ENCODE measurements around the gene ETS1. TPM values are rescaled to one million over a fixed set of nuclear protein-coding genes. Genes with fewer than 3 reads are reported as not detected.

ETS1 gene
- total RNA-seq, 2 experiments from 2014 or later = 579 to 590 TPM

- H3K27me3 Mint-ChIP-seq = no peaks in the 10 kb centered on the region
- POLR2A ChIA-PET = interaction anchor here (0.5 to 11.0 kb wide), 13 partner anchors 18 to 259 kb away, joined by 3 to 102 read pairs (median 3); no protein-coding TSS in a partner anchor
- ATAC-seq (ENCODE audit: poor library complexity) = peak; percentile 25
- Histone ChIP-seq H3K27me3 (ENCODE audit: control insufficient read depth in 1 of 2, insufficient read depth in 2 of 2, low read length in 2 of 2) (no peaks in the 10 kb centered on the region), H3K9me3 (ENCODE audit: control insufficient read depth in 1 of 2, insufficient read depth in 1 of 2, low read length in 2 of 2) (no peaks in the 10 kb centered on the region), H3K4me3 (ENCODE audit: low read length) (peak overlapping the region; percentile 60), H3K36me3 (ENCODE audit: insufficient read depth, low read length) (no peaks in the 10 kb centered on the region), H3K4me1 (ENCODE audit: insufficient read depth, low read length) (peaks cover 71% of the 10 kb centered on the region), H3K27ac (ENCODE audit: low read depth in 1 of 2, low read length in 2 of 2) (peak overlapping the region; percentile 58)
- H3K9me3 Mint-ChIP-seq = no peaks in the 10 kb centered on the region
- H3K27ac Mint-ChIP-seq = peak overlapping the region; percentile 94
- TF ChIP-seq, protein P1, sequence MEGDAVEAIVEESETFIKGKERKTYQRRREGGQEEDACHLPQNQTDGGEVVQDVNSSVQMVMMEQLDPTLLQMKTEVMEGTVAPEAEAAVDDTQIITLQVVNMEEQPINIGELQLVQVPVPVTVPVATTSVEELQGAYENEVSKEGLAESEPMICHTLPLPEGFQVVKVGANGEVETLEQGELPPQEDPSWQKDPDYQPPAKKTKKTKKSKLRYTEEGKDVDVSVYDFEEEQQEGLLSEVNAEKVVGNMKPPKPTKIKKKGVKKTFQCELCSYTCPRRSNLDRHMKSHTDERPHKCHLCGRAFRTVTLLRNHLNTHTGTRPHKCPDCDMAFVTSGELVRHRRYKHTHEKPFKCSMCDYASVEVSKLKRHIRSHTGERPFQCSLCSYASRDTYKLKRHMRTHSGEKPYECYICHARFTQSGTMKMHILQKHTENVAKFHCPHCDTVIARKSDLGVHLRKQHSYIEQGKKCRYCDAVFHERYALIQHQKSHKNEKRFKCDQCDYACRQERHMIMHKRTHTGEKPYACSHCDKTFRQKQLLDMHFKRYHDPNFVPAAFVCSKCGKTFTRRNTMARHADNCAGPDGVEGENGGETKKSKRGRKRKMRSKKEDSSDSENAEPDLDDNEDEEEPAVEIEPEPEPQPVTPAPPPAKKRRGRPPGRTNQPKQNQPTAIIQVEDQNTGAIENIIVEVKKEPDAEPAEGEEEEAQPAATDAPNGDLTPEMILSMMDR (IDR thresholded peaks at IDR 0.05) = no peak
- no peaks in the 10 kb centered on the region for H3K36me3 Mint-ChIP-seq (ENCODE audit: low read depth)
- intact Hi-C loops (cut with DNase I, micrococcal nuclease) = no loop called here
- DNase-seq = peak in 6 of 14 experiments; percentile 24 to 56 (median 42)
- H3K4me1 Mint-ChIP-seq (ENCODE audit: low read depth) = peaks cover 94% of the 10 kb centered on the region
- peak overlapping the region; percentile 90 for H3K4me3 Mint-ChIP-seq
- CTCF ChIA-PET = interaction anchor here (1.2 kb wide), 1 partner anchor 22 kb away, joined by 4 read pairs; no protein-coding TSS in a partner anchor
Observed at GRCh38 chr11:128548649-128549255, 38.6 kb downstream of the ETS1 start.

DNA sequence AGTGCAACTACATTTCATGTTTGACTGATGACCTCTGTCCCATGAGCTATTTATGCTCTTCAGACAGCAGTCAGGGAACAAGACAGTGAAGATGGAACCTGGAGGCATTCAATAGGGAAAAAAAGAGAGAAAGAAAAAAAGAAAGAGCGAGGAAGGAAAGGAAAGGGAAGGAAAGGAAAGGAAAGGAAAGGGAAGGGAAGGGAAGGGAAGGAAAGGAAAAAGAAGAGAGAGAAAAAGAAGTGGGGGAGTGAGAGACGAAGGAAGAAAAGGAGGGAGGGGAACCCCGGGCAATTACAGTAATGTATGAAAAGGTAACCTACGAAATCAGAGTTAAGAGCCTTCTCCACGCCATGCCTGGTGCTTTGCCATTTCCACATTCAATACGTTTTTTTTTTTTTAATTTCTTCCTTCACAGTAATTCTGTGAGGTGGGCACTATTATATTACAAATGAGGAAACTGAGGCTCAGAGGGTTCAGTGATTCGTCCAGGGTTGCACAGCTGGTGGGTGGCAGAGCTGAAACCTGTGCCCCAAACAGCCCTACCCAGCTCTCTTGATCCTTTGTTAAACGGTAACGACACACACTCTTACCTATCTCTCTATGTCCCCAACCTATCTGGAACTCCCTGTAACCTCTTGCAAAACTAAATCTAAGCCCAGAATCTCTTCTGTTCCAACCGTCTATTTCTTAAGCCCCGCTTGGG lies 39.3 kb downstream of the ETS1 start:
- ATAC-seq (ENCODE audit: poor library complexity) = peak; percentile 32
- Histone ChIP-seq H3K27ac (ENCODE audit: low read depth in 1 of 2, low read length in 2 of 2) (peak overlapping the region; percentile 58), H3K9me3 (ENCODE audit: control insufficient read depth in 1 of 2, insufficient read depth in 1 of 2, low read length in 2 of 2) (no peaks in the 10 kb centered on the region), H3K27me3 (ENCODE audit: control insufficient read depth in 1 of 2, insufficient read depth in 2 of 2, low read length in 2 of 2) (no peaks in the 10 kb centered on the region), H3K36me3 (ENCODE audit: insufficient read depth, low read length) (no peaks in the 10 kb centered on the region), H3K4me3 (ENCODE audit: low read length) (peak overlapping the region; percentile 60), H3K4me1 (ENCODE audit: insufficient read depth, low read length) (peaks cover 66% of the 10 kb centered on the region)
- H3K27me3 Mint-ChIP-seq = no peaks in the 10 kb centered on the region
- H3K9me3 Mint-ChIP-seq = no peaks in the 10 kb centered on the region
- H3K4me3 Mint-ChIP-seq = peak overlapping the region; percentile 90
- DNase-seq = peak in 1 of 14 experiments; percentile 19
- POLR2A ChIA-PET = interaction anchor here (0.6 to 11.0 kb wide), 9 partner anchors 18 to 185 kb away, joined by 3 to 102 read pairs (median 7); no protein-coding TSS in a partner anchor
- peak overlapping the region; percentile 94 for H3K27ac Mint-ChIP-seq
- H3K4me1 Mint-ChIP-seq (ENCODE audit: low read depth) = peaks cover 94% of the 10 kb centered on the region
- H3K36me3 Mint-ChIP-seq (ENCODE audit: low read depth) = no peaks in the 10 kb centered on the region
- CTCF ChIA-PET = interaction anchor here (0.6 to 1.2 kb wide), 2 partner anchors 22 to 209 kb away, joined by 3 to 4 read pairs; no protein-coding TSS in a partner anchor
- intact Hi-C loops (cut with DNase I, micrococcal nuclease) = loop anchor here in 1 of 2 experiments (2.0 kb wide), 1 partner anchor 19 kb away; no protein-coding TSS in a partner anchor
- TF ChIP-seq, protein P1 (IDR thresholded peaks at IDR 0.05) = no peak

DNA sequence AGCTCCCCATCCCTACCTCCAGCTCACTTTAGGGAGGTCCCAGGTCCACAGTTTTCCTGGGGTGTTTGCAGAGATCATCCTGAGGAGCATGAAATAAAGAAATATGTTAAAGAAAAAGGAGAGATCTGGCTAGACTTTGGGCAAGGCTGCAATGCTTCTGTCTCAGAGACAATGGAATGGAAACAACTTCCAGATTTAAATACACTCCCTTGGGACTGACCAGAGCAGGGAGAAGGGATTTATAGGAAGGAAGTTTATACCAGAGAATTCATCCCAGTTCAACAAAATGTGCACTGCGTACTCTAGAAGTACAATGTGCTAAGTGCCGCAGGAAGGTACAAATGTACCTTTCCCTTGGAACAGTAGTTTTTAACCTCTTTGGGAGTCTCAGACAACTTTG lies 40.4 kb downstream of the ETS1 start:
- no peak overlapping the region for H3K27ac ChIP-seq (ENCODE audit: low read depth in 1 of 2, low read length in 2 of 2)

More for the DNA sequence above, 40.4 kb downstream of the ETS1 start:
- H3K4me3 Mint-ChIP-seq = peak overlapping the region; percentile 90
- Histone ChIP-seq H3K4me1 (ENCODE audit: insufficient read depth, low read length) (peaks cover 55% of the 10 kb centered on the region), H3K36me3 (ENCODE audit: insufficient read depth, low read length) (no peaks in the 10 kb centered on the region), H3K27me3 (ENCODE audit: control insufficient read depth in 1 of 2, insufficient read depth in 2 of 2, low read length in 2 of 2) (no peaks in the 10 kb centered on the region), H3K4me3 (ENCODE audit: low read length) (no peak overlapping the region), H3K9me3 (ENCODE audit: control insufficient read depth in 1 of 2, insufficient read depth in 1 of 2, low read length in 2 of 2) (no peaks in the 10 kb centered on the region)
- H3K4me1 Mint-ChIP-seq (ENCODE audit: low read depth) = peaks cover 89% of the 10 kb centered on the region
- H3K27ac Mint-ChIP-seq = peak overlapping the region; percentile 94
- ATAC-seq (ENCODE audit: poor library complexity) (no peak), DNase-seq (no peak)
- intact Hi-C loops (cut with DNase I, micrococcal nuclease) = loop anchor here in 1 of 2 experiments (2.0 kb wide), 1 partner anchor 18 kb away; no protein-coding TSS in a partner anchor
- H3K27me3 Mint-ChIP-seq = no peaks in the 10 kb centered on the region
- TF ChIP-seq, protein P1 (IDR thresholded peaks at IDR 0.05) = no peak
- ChIA-PET CTCF (no interaction called here), POLR2A (interaction anchor here (1.2 to 11.0 kb wide), 6 partner anchors 20 to 78 kb away, joined by 3 to 102 read pairs (median 4); no protein-coding TSS in a partner anchor)
- no peaks in the 10 kb centered on the region for H3K36me3 Mint-ChIP-seq (ENCODE audit: low read depth)
- no peaks in the 10 kb centered on the region for H3K9me3 Mint-ChIP-seq
